IMR-90 (cell line): ENCODE results near the gene NT5C1B. TPM values are rescaled to one million over a fixed set of nuclear protein-coding genes. Genes with fewer than 3 reads are reported as not detected.

Experiments used
- ATAC-seq: fragments of 200-7000 bp; cut with Tn5 transposase; 2 replicates; pipeline ENCODE4 v1.9.1; 2020; ENCODE audit warnings: low read depth, mild to moderate bottlenecking, moderate library complexity
- BruUV-seq: library from RNA; stranded (reverse); fragments of 400-500 nt; replicated peaks from 2 replicates; lab custom pipeline; 2021; lab: Mats Ljungman, UMichigan
- CTCF ChIA-PET: fragments of 300-600 bp; formaldehyde crosslinking; extraction: SDS; loops from one replicate; lab custom pipeline; 2021; ENCODE audit warnings: antibody characterized with exemption; lab: Yijun Ruan, JAX
- POLR2A ChIA-PET: fragments of 300-600 bp; sonication (Branson Sonifier 250); formaldehyde crosslinking; loops from one replicate; lab custom pipeline; 2022; ENCODE audit warnings: antibody characterized with exemption; ENCODE audit not compliant: unreplicated experiment; lab: Charles Lee
- DNase-seq: peaks from one replicate; pipeline ENCODE4 v3.0.0; 2013
- H2AFZ ChIP-seq: replicated peaks from 2 replicates; pipeline ENCODE3; 2013; ENCODE audit warnings: low read length, mild to moderate bottlenecking; ENCODE audit not compliant: poor library complexity
- H2AK5ac ChIP-seq: 2 replicates; pipeline ENCODE4 v1.6.1; 2013; ENCODE audit warnings: low read depth, low read length, inconsistent platforms
- H2AK9ac ChIP-seq: replicated peaks from 2 replicates; pipeline ENCODE3; 2013; ENCODE audit warnings: mild to moderate bottlenecking, low read depth, low read length, moderate library complexity; ENCODE audit not compliant: poor library complexity
- H2BK120ac ChIP-seq: 2 replicates; pipeline ENCODE4 v1.6.1; 2013; ENCODE audit warnings: low read depth, low read length, inconsistent platforms
- H2BK15ac ChIP-seq: 3 replicates; pipeline ENCODE4 v1.6.1; 2013; ENCODE audit warnings: low read depth, low read length, inconsistent platforms
- H2BK20ac ChIP-seq: 2 replicates; pipeline ENCODE4 v1.6.1; 2013; ENCODE audit warnings: low read depth, mild to moderate bottlenecking, inconsistent platforms, low read length, moderate library complexity
- H2BK5ac ChIP-seq: 2 replicates; pipeline ENCODE4 v1.6.1; 2013; ENCODE audit warnings: mild to moderate bottlenecking, low read depth, low read length, inconsistent platforms; ENCODE audit not compliant: poor library complexity, severe bottlenecking
- H3K14ac ChIP-seq: replicated peaks from 2 replicates; pipeline ENCODE4 v1.6.1; 2013; ENCODE audit warnings: low read depth, low read length, inconsistent platforms
- H3K18ac ChIP-seq: 2 replicates; pipeline ENCODE4 v1.6.1; 2013; ENCODE audit warnings: low read depth, low read length, control low read depth
- H3K23ac ChIP-seq: 2 replicates; pipeline ENCODE4 v1.6.1; 2013; ENCODE audit warnings: low read depth, low read length, inconsistent platforms
- H3K27ac ChIP-seq: 2 replicates; pipeline ENCODE4 v1.5.1; 2013; ENCODE audit warnings: mild to moderate bottlenecking, control low read depth, low read length; ENCODE audit not compliant: insufficient read depth
- H3K27me3 ChIP-seq: 2 replicates; pipeline ENCODE4 v1.6.1; 2013; ENCODE audit warnings: low read length; ENCODE audit not compliant: control insufficient read depth, insufficient read depth
- H3K36me3 ChIP-seq: 2 replicates; pipeline ENCODE4 v1.6.1; 2013; ENCODE audit warnings: low read length, mixed read lengths; ENCODE audit not compliant: control insufficient read depth, insufficient read depth
- H3K4ac ChIP-seq: 2 replicates; pipeline ENCODE4 v1.6.1; 2013; ENCODE audit warnings: low read depth, low read length, inconsistent platforms
- H3K4me1 ChIP-seq: 2 replicates; pipeline ENCODE4 v1.6.1; 2013; ENCODE audit warnings: low read length, mixed read lengths; ENCODE audit not compliant: control insufficient read depth, insufficient read depth
- H3K4me2 ChIP-seq: 2 replicates; pipeline ENCODE4 v1.6.1; 2013; ENCODE audit warnings: low read depth, mild to moderate bottlenecking, control low read depth, low read length, moderate library complexity
- H3K4me3 ChIP-seq: 2 replicates; pipeline ENCODE4 v1.5.1; 2013; ENCODE audit warnings: low read depth, mild to moderate bottlenecking, control low read depth, low read length, moderate library complexity; ENCODE audit not compliant: insufficient read depth
- H3K56ac ChIP-seq: 2 replicates; pipeline ENCODE4 v1.6.1; 2013; ENCODE audit warnings: low read length, inconsistent platforms; ENCODE audit not compliant: insufficient read depth; ENCODE audit errors: extremely low read depth
- H3K79me1 ChIP-seq, 2 experiments: 2 replicates each; pipeline ENCODE4 v1.6.1; 2013; ENCODE audit warnings: low read length in 2 of 2, inconsistent platforms in 1 of 2, low read depth in 1 of 2
- H3K9ac ChIP-seq: 2 replicates; pipeline ENCODE4 v1.6.1; 2013; ENCODE audit warnings: low read depth, low read length, control low read depth
- H3K9me1 ChIP-seq: 2 replicates; pipeline ENCODE4 v1.6.1; 2013; ENCODE audit warnings: low read length, inconsistent platforms; ENCODE audit not compliant: insufficient read depth
- H3K9me3 ChIP-seq: 2 replicates; pipeline ENCODE4 v1.6.1; 2013; ENCODE audit warnings: low read length; ENCODE audit not compliant: control insufficient read depth, insufficient read depth
- H4K20me1 ChIP-seq: 2 replicates; pipeline ENCODE4 v1.6.1; 2013; ENCODE audit warnings: low read length, inconsistent platforms; ENCODE audit not compliant: insufficient read depth
- H4K5ac ChIP-seq: 2 replicates; pipeline ENCODE4 v1.6.1; 2013; ENCODE audit warnings: mild to moderate bottlenecking, low read depth, low read length, control low read depth
- H4K8ac ChIP-seq, 2 experiments: 2 replicates each; pipeline ENCODE4 v1.6.1; 2013; ENCODE audit warnings: low read depth in 2 of 2, low read length in 2 of 2, control low read depth in 1 of 2, inconsistent platforms in 1 of 2
- H4K91ac ChIP-seq: 2 replicates; pipeline ENCODE4 v1.6.1; 2013; ENCODE audit warnings: low read depth, low read length, inconsistent platforms; ENCODE audit not compliant: insufficient read depth
- BHLHE40 ChIP-seq: fragments of 150-350 bp; IDR thresholded peaks from 2 replicates; pipeline ENCODE4 v1.6.1; 2016; ENCODE audit warnings: mild to moderate bottlenecking, low read depth, low read length
- CEBPB ChIP-seq: IDR thresholded peaks from 2 replicates; pipeline ENCODE4 v1.6.1; 2012; ENCODE audit warnings: low read depth, low read length, improper control_type of control experiment
- CHD1 ChIP-seq: IDR thresholded peaks from 2 replicates; pipeline ENCODE4 v1.6.1; 2012; ENCODE audit warnings: low read depth, low read length, improper control_type of control experiment
- FOS ChIP-seq: fragments of 150-350 bp; IDR thresholded peaks from 2 replicates; pipeline ENCODE4 v1.6.1; 2016; ENCODE audit warnings: low read depth, low read length
- MAFK ChIP-seq: IDR thresholded peaks from 2 replicates; pipeline ENCODE4 v1.6.1; 2012; ENCODE audit warnings: low read depth, low read length, improper control_type of control experiment
- MAZ ChIP-seq: IDR thresholded peaks from 2 replicates; pipeline ENCODE4 v1.6.1; 2012; ENCODE audit warnings: low read depth, mild to moderate bottlenecking, low read length, improper control_type of control experiment, moderate library complexity, borderline replicate concordance
- NFE2L2 ChIP-seq: fragments of 150-350 bp; IDR thresholded peaks from 2 replicates; pipeline ENCODE4 v1.6.1; 2016; ENCODE audit warnings: low read depth, mild to moderate bottlenecking, low read length
- POLR2A ChIP-seq: IDR thresholded peaks from 2 replicates; pipeline ENCODE4 v1.6.1; 2012; ENCODE audit warnings: mild to moderate bottlenecking, low read depth, low read length
- RAD21 ChIP-seq: IDR thresholded peaks from 2 replicates; pipeline ENCODE4 v1.6.1; 2012; ENCODE audit warnings: low read length, improper control_type of control experiment
- RCOR1 ChIP-seq: IDR thresholded peaks from 2 replicates; pipeline ENCODE4 v1.6.1; 2012; ENCODE audit warnings: mild to moderate bottlenecking, low read length, improper control_type of control experiment; ENCODE audit not compliant: insufficient replicate concordance
- RFX5 ChIP-seq: IDR thresholded peaks from 2 replicates; pipeline ENCODE4 v1.8.0; 2012; ENCODE audit warnings: low read depth, mild to moderate bottlenecking, low read length, moderate library complexity
- WGBS, 2 experiments: methylation state at CpG; one replicate each; pipeline versions ENCODE4 v1.1.5 to v1.1.7; 2013; ENCODE audit warnings: missing lambda C conversion rate in 2 of 2; ENCODE audit not compliant: insufficient read length in 1 of 2; ENCODE audit errors: extremely low coverage in 2 of 2; 5-methylcytosine and 5-hydroxymethylcytosine counted together
- dilution Hi-C: fragments of 300-500 bp; cut with HindIII; formaldehyde crosslinking; loops from one replicate; pipeline ENCODE4 v1.14.3; 2018; ENCODE audit warnings: low sequenced_read_pairs; ENCODE audit not compliant: unreplicated experiment
- in situ Hi-C: fragments of 300-500 bp; cut with MboI; formaldehyde crosslinking; loops from 3 replicates; pipeline ENCODE4 v1.14.3; 2019; ENCODE audit warnings: low sequenced_read_pairs, inconsistent platforms, mixed read lengths
- intact Hi-C: fragments of 100-400 bp; cut with micrococcal nuclease; formaldehyde crosslinking; loops from 2 replicates; pipeline ENCODE4 v1.10.0; 2022
- polyA plus RNA-seq, 3 experiments: library from polyadenylated mRNA; depleted of rRNA; stranded (reverse); fragments of >200 nt; gene quantifications; 2 replicates each; pipeline ENCODE4 v1.2.3, GENCODE V29; 2012; ENCODE audit warnings: low replicate concordance in 1 of 3
- total RNA-seq: library from RNA; depleted of rRNA; stranded (reverse); fragments of >200 nt; gene quantifications from 2 replicates; pipeline ENCODE4 v1.2.3, GENCODE V29; 2012
- TF ChIP-seq, protein P1 (sequence below): fragments of 150-350 bp; IDR thresholded peaks from 2 replicates; pipeline ENCODE4 v1.6.1; 2017; ENCODE audit warnings: mild to moderate bottlenecking, antibody characterized with exemption, low read length, low read depth

The NT5C1B gene
- total and polyA plus RNA-seq, 2 of the 4 experiments (the other 2 are of a cell fraction), result not detected

- H4K8ac ChIP-seq, result no peak overlapping the region
- H2AK9ac ChIP-seq, result no peak overlapping the region
- no peaks in the 10 kb centered on the region for H3K79me1 ChIP-seq
- intact Hi-C loops, result loop anchor here (5.0 kb wide), 1 partner anchor 750 kb away; no protein-coding TSS in a partner anchor
- in situ Hi-C loops, result no loop called here
- no TSS peak for BruUV-seq
- H2AK5ac ChIP-seq, result no peak overlapping the region
- H4K5ac ChIP-seq, result no peak overlapping the region
- no peak overlapping the region for H2BK20ac ChIP-seq
- no peak overlapping the region for H3K4me2 ChIP-seq
- H3K18ac ChIP-seq, result no peak overlapping the region
- H3K36me3 ChIP-seq, result no peaks in the 10 kb centered on the region
- H2BK120ac ChIP-seq, result no peak overlapping the region
- peaks cover 6% of the 10 kb centered on the region for H3K4me1 ChIP-seq
- H3K9ac ChIP-seq, result no peak overlapping the region
- 0 out of 2 replicates have a peak, but pooled peaks cover 6% of the 10 kb centered on the region for H3K9me1 ChIP-seq
- H3K56ac ChIP-seq, result no peak overlapping the region
- H2BK15ac ChIP-seq, result no peak overlapping the region
- H3K27me3 ChIP-seq, result peaks cover 2% of the 10 kb centered on the region; the same call in 1 of the 2 replicates
- H3K4ac ChIP-seq, result no peak overlapping the region
- no peak overlapping the region for H3K27ac ChIP-seq
- no peaks in the 10 kb centered on the region for H3K9me3 ChIP-seq
- no peak for TF ChIP-seq RCOR1
- no peak for TF ChIP-seq MAFK
- TF ChIP-seq CEBPB, result no peak
- TF ChIP-seq CHD1, result no peak
- TF ChIP-seq POLR2A, result no peak
- no peak for TF ChIP-seq MAZ
- TF ChIP-seq FOS, result no peak
- no peak for TF ChIP-seq RAD21
- TF ChIP-seq, protein P1, sequence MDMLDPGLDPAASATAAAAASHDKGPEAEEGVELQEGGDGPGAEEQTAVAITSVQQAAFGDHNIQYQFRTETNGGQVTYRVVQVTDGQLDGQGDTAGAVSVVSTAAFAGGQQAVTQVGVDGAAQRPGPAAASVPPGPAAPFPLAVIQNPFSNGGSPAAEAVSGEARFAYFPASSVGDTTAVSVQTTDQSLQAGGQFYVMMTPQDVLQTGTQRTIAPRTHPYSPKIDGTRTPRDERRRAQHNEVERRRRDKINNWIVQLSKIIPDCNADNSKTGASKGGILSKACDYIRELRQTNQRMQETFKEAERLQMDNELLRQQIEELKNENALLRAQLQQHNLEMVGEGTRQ, result no peak
- no peak for TF ChIP-seq RFX5
- no peak for TF ChIP-seq BHLHE40
- no peak for TF ChIP-seq NFE2L2
- DNase-seq (no peak), ATAC-seq (no peak)
- H2AFZ ChIP-seq, result no peak overlapping the region
- no peak overlapping the region for H3K23ac ChIP-seq
- H2BK5ac ChIP-seq, result no peak overlapping the region
- no CpG with 5 or more reads among the region's 3 CpGs for WGBS, 2 experiments
- H3K14ac ChIP-seq, result no peak overlapping the region
- POLR2A ChIA-PET, result no interaction called here
- H3K4me3 ChIP-seq, result no peak overlapping the region
- no peak overlapping the region for H4K91ac ChIP-seq
- dilution Hi-C loops, result no loop called here
- peaks cover 7% of the 10 kb centered on the region; the same call in 1 of the 2 replicates for H4K20me1 ChIP-seq
- CTCF ChIA-PET, result no interaction called here
Observed at GRCh38 chr2:18612133-18612532, 22.8 kb upstream of the NT5C1B start.
